GM18861 (cell line): ENCODE measurements around the gene TIAM1.

Experiments used
- ATAC-seq: cut with Tn5 transposase; IDR thresholded peaks from one replicate; pipeline ENCODE4 v1.9.1; 2021; ENCODE audit not compliant: unreplicated experiment

Gene TIAM1

GRCh38 chr21:31331231-31331630 lies 12.8 kb downstream of the TIAM1 start:
- no peak for ATAC-seq

GRCh38 chr21:31330144-31330483 lies 13.9 kb downstream of the TIAM1 start:
- ATAC-seq: no peak

- ATAC-seq: no peak
These were observed 14.5 kb downstream of the TIAM1 start for GRCh38 chr21:31329456-31330143.

- ATAC-seq: peak; percentile 95
These were observed 17.4 kb downstream of the TIAM1 start for GRCh38 chr21:31326522-31327242.

GRCh38 chr21:31318971-31319370 lies 25.1 kb downstream of the TIAM1 start:
- ATAC-seq: no peak

- no peak for ATAC-seq
These were observed 26.4 kb downstream of the TIAM1 start for GRCh38 chr21:31317688-31318087.

- no peak for ATAC-seq
These were observed 27.4 kb downstream of the TIAM1 start for GRCh38 chr21:31316488-31317169.

GRCh38 chr21:31316072-31316471 lies 28.0 kb downstream of the TIAM1 start:
- no peak for ATAC-seq

- ATAC-seq: no peak
These were observed 33.3 kb downstream of the TIAM1 start for GRCh38 chr21:31310750-31311149.

- no peak for ATAC-seq
These were observed 35.5 kb downstream of the TIAM1 start for GRCh38 chr21:31308584-31308983.

- ATAC-seq: no peak
These were observed 38.2 kb downstream of the TIAM1 start for GRCh38 chr21:31305888-31306287.

- ATAC-seq: peak; percentile 70
These were observed 44.5 kb downstream of the TIAM1 start for GRCh38 chr21:31299291-31300147.

- ATAC-seq: no peak
These were observed 45.3 kb downstream of the TIAM1 start for GRCh38 chr21:31298618-31299269.

- ATAC-seq: no peak
These were observed 46.3 kb downstream of the TIAM1 start for GRCh38 chr21:31297806-31298205.

GRCh38 chr21:31295676-31296075 lies 48.4 kb downstream of the TIAM1 start:
- ATAC-seq: no peak

- no peak for ATAC-seq
These were observed 49.4 kb downstream of the TIAM1 start for GRCh38 chr21:31294691-31295090.

GRCh38 chr21:31293986-31294385 lies 50.1 kb downstream of the TIAM1 start:
- ATAC-seq: no peak

- ATAC-seq: no peak
These were observed 53.3 kb downstream of the TIAM1 start for GRCh38 chr21:31290765-31291164.

GRCh38 chr21:31289702-31290101 lies 54.4 kb downstream of the TIAM1 start:
- peak; percentile 86 for ATAC-seq

GRCh38 chr21:31288191-31288590 lies 55.9 kb downstream of the TIAM1 start:
- ATAC-seq: no peak

- no peak for ATAC-seq
These were observed 56.9 kb downstream of the TIAM1 start for GRCh38 chr21:31287201-31287600.
